Measurements from ENCODE around the gene KIF3B. TPM values are rescaled to one million over a fixed set of nuclear protein-coding genes. Genes with fewer than 3 reads are reported as not detected.

The KIF3B gene
- total and polyA plus RNA-seq, 2 of the 13 experiments (the other 11 are each of a cell fraction or from before 2014, with no cell fraction given) = 23.6 to 28.8 TPM

- peak; percentile 60 for TF ChIP-seq MAFF (IDR thresholded peaks at IDR 0.05; ENCODE audit: low read depth, low read length)
- peak; percentile 63; the same call in 1 of the 2 replicates for TF ChIP-seq TOE1 (CRISPR knock-in tag; IDR thresholded peaks at IDR 0.05)
- peak; percentile 100 for TF ChIP-seq HNF1B (CRISPR knock-in tag; IDR thresholded peaks at IDR 0.05)
- TF ChIP-seq ZNF512B (CRISPR knock-in tag; IDR thresholded peaks at IDR 0.05; ENCODE audit: borderline replicate concordance) = peak; percentile 55; the same call in 1 of the 2 replicates
- TF ChIP-seq PBX3 (CRISPR knock-in tag; IDR thresholded peaks at IDR 0.05; ENCODE audit: borderline replicate concordance) = no peak
- TF ChIP-seq ZNF343 (CRISPR knock-in tag; IDR thresholded peaks at IDR 0.05) = no peak
- TF ChIP-seq MED13 (CRISPR knock-in tag; IDR thresholded peaks at IDR 0.05) = no peak; the same call in 1 of the 2 replicates
- no peak for TF ChIP-seq ZBTB42 (CRISPR knock-in tag; IDR thresholded peaks at IDR 0.05)
- peak; percentile 82; the same call in 1 of the 2 replicates for TF ChIP-seq YEATS4 (CRISPR knock-in tag; IDR thresholded peaks at IDR 0.05; ENCODE audit: borderline replicate concordance)
- TF ChIP-seq MEIS1 (CRISPR knock-in tag; IDR thresholded peaks at IDR 0.05; ENCODE audit: borderline replicate concordance) = 0 out of 2 replicates have a peak, but pooled peaks have one; percentile 56
- TF ChIP-seq ZBTB46 (CRISPR knock-in tag; IDR thresholded peaks at IDR 0.05; ENCODE audit: borderline replicate concordance) = no peak
- peak; percentile 52; the same call in 1 of the 2 replicates for TF ChIP-seq ZNF614 (CRISPR knock-in tag; IDR thresholded peaks at IDR 0.05; ENCODE audit: borderline replicate concordance)
- peak; percentile 57; the same call in 1 of the 2 replicates for TF ChIP-seq NRL (CRISPR knock-in tag; IDR thresholded peaks at IDR 0.05; ENCODE audit: borderline replicate concordance)
- TF ChIP-seq HOXA7 (CRISPR knock-in tag; IDR thresholded peaks at IDR 0.05) = no peak
- TF ChIP-seq SMC3 (IDR thresholded peaks at IDR 0.05; ENCODE audit: low read length) = peak; percentile 67
- TF ChIP-seq ZMAT5 (CRISPR knock-in tag; IDR thresholded peaks at IDR 0.05; ENCODE audit: borderline replicate concordance, low read depth) = no peak
- TF ChIP-seq THAP9 (CRISPR knock-in tag; IDR thresholded peaks at IDR 0.05; ENCODE audit: borderline replicate concordance) = no peak; the same call in 1 of the 2 replicates
Observed at GRCh38 chr20:32289661-32290431, 12.4 kb downstream of the KIF3B start (continued).
